Liver (tissue), 9 donors: ENCODE data around the gene CHKB. TPM values are rescaled to one million over a fixed set of nuclear protein-coding genes. Genes with fewer than 3 reads are reported as not detected.

Experiments used
- DNase-seq: peaks from one replicate; pipeline ENCODE4 v3.0.0-alpha.2; 2017; ENCODE audit warnings: low spot score
- H3K27ac ChIP-seq, 2 donors: one replicate each; pipeline ENCODE4 v1.7.0; 2013; ENCODE audit warnings: inconsistent platforms in 2 of 2, low read length in 2 of 2, control low read depth in 1 of 2, low read depth in 1 of 2, mild to moderate bottlenecking in 1 of 2
- H3K27me3 ChIP-seq, 4 donors: one replicate each; pipeline versions ENCODE4 v1.6.1 to v1.7.0; 2013; ENCODE audit warnings: low read length in 3 of 4, inconsistent platforms in 1 of 4, mild to moderate bottlenecking in 1 of 4, moderate library complexity in 1 of 4; ENCODE audit not compliant: control insufficient read depth in 4 of 4, insufficient read depth in 4 of 4
- H3K36me3 ChIP-seq, 4 donors: one replicate each; pipeline versions ENCODE4 v1.6.1 to v1.7.0; 2013; ENCODE audit warnings: low read length in 3 of 4, mild to moderate bottlenecking in 3 of 4, low read depth in 1 of 4, moderate library complexity in 1 of 4; ENCODE audit not compliant: control insufficient read depth in 4 of 4, insufficient read depth in 3 of 4
- H3K4me1 ChIP-seq, 4 donors: one replicate each; pipeline versions ENCODE4 v1.6.1 to v1.7.0; 2013; ENCODE audit warnings: low read length in 3 of 4, mild to moderate bottlenecking in 3 of 4, moderate library complexity in 1 of 4; ENCODE audit not compliant: control insufficient read depth in 4 of 4, insufficient read depth in 4 of 4
- H3K4me3 ChIP-seq, 3 donors: one replicate each; pipeline versions ENCODE4 v1.6.1 to v1.7.0; 2013; ENCODE audit warnings: low read length in 3 of 3, control low read depth in 1 of 3, low read depth in 1 of 3, mild to moderate bottlenecking in 1 of 3
- H3K9ac ChIP-seq, 2 donors: one replicate each; pipeline ENCODE4 v1.7.0; 2013; ENCODE audit warnings: low read length in 2 of 2, mild to moderate bottlenecking in 2 of 2, moderate library complexity in 2 of 2, control low read depth in 1 of 2, low read depth in 1 of 2
- H3K9me3 ChIP-seq, 4 donors: one replicate each; pipeline versions ENCODE4 v1.6.1 to v1.7.0; 2013; ENCODE audit warnings: low read length in 3 of 4; ENCODE audit not compliant: control insufficient read depth in 4 of 4
- EGR1 ChIP-seq, 2 donors: IDR thresholded peaks; 2 replicates each; pipeline ENCODE4 v1.6.1; 2016 to 2018; ENCODE audit warnings: antibody characterized with exemption in 2 of 2, low read depth in 2 of 2
- FOXA1 ChIP-seq: IDR thresholded peaks from 2 replicates; pipeline ENCODE4 v1.6.1; 2016; ENCODE audit warnings: antibody characterized with exemption
- GABPA ChIP-seq, 2 donors: IDR thresholded peaks in 1 of 2; conservative IDR thresholded peaks in 1 of 2; 2 replicates each; pipeline ENCODE4 v1.6.1; 2016; ENCODE audit warnings: antibody characterized with exemption in 2 of 2, mild to moderate bottlenecking in 1 of 2, moderate library complexity in 1 of 2
- HNF4A ChIP-seq, 2 donors: conservative IDR thresholded peaks; 2 replicates each; pipeline ENCODE4 v1.6.1; 2016; ENCODE audit warnings: antibody characterized with exemption in 2 of 2, mild to moderate bottlenecking in 2 of 2
- NR2F2 ChIP-seq: IDR thresholded peaks from 2 replicates; pipeline ENCODE4 v1.6.1; 2016; ENCODE audit warnings: antibody characterized with exemption
- RAD21 ChIP-seq, 2 donors: IDR thresholded peaks; 2 replicates each; pipeline ENCODE4 v1.6.1; 2016; ENCODE audit warnings: antibody characterized with exemption in 2 of 2, mild to moderate bottlenecking in 2 of 2
- SP1 ChIP-seq: IDR thresholded peaks from 2 replicates; pipeline ENCODE4 v1.6.1; 2018; ENCODE audit warnings: antibody characterized with exemption, mild to moderate bottlenecking
- TAF1 ChIP-seq: conservative IDR thresholded peaks from 2 replicates; pipeline ENCODE4 v1.6.1; 2016; ENCODE audit warnings: antibody characterized with exemption, mild to moderate bottlenecking
- YY1 ChIP-seq: IDR thresholded peaks from 2 replicates; pipeline ENCODE4 v1.6.1; 2016; ENCODE audit warnings: antibody characterized with exemption, mild to moderate bottlenecking
- WGBS: extraction: QIAGEN DNeasy Blood & Tissue Kit; methylation state at CpG from one replicate; pipeline ENCODE4 v1.1.7; 2013; 5-methylcytosine and 5-hydroxymethylcytosine counted together
- polyA plus RNA-seq, 2 donors: library from polyadenylated mRNA; stranded (reverse) in 1 of 2; unstranded in 1 of 2; fragments of 200-250 nt in 1 of 2; fragments of >200 nt in 1 of 2; fragmentation: Nextera tagmentation in 1 of 2; extraction: Ambion mirVana in 1 of 2; gene quantifications; one replicate each; pipeline versions ENCODE4 v1.2.1 to v1.2.3, GENCODE V29; 2013 to 2015
- total RNA-seq, 2 donors: library from RNA; depleted of rRNA; stranded (reverse); fragments of >200 nt; gene quantifications; one replicate each; pipeline ENCODE4 v1.2.3, GENCODE V29; 2014
- TF ChIP-seq, protein P1 (sequence below): IDR thresholded peaks from 2 replicates; pipeline ENCODE4 v1.6.1; 2016; ENCODE audit warnings: antibody characterized with exemption
- TF ChIP-seq, protein P2 (sequence below): fragments of 150-350 bp; IDR thresholded peaks from 2 replicates; pipeline ENCODE4 v1.5.1; 2017; ENCODE audit warnings: improper control_type of control experiment, low read depth, low read length; ENCODE audit not compliant: missing input control
- donor health status: healthy.
- donor health status: healthy.
- donor health status: healthy.
- donor health status: healthy.
- donor health status: healthy.

Gene CHKB
- total and polyA plus RNA-seq, 4 donors = 17.9 to 24.2 (median 20.6) TPM

- H3K9me3 ChIP-seq = no peaks in the 10 kb centered on the region
- H3K27ac ChIP-seq = no peak overlapping the region
- H3K4me1 ChIP-seq = no peaks in the 10 kb centered on the region
- no peak overlapping the region for H3K9ac ChIP-seq
- no peak for DNase-seq
- WGBS = 68% methylated on average over 6 of the region's 6 CpGs
- peaks cover 0 to 4% (median 1%) of the 10 kb centered on the region in 4 donors for H3K27me3 ChIP-seq
- no peak overlapping the region for H3K4me3 ChIP-seq
- no peaks in the 10 kb centered on the region for H3K36me3 ChIP-seq
- TF ChIP-seq TAF1 (no peak), EGR1 (IDR thresholded peaks at IDR 0.05; ENCODE audit: low read depth in 2 of 2) (no peak), FOXA1 (no peak), YY1 (no peak)
- TF ChIP-seq, protein P1, sequence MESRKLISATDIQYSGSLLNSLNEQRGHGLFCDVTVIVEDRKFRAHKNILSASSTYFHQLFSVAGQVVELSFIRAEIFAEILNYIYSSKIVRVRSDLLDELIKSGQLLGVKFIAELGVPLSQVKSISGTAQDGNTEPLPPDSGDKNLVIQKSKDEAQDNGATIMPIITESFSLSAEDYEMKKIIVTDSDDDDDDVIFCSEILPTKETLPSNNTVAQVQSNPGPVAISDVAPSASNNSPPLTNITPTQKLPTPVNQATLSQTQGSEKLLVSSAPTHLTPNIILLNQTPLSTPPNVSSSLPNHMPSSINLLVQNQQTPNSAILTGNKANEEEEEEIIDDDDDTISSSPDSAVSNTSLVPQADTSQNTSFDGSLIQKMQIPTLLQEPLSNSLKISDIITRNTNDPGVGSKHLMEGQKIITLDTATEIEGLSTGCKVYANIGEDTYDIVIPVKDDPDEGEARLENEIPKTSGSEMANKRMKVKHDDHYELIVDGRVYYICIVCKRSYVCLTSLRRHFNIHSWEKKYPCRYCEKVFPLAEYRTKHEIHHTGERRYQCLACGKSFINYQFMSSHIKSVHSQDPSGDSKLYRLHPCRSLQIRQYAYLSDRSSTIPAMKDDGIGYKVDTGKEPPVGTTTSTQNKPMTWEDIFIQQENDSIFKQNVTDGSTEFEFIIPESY = no peak
Measured at GRCh38 chr22:50607659-50608020, 25.0 kb upstream of the CHKB start.

DNA sequence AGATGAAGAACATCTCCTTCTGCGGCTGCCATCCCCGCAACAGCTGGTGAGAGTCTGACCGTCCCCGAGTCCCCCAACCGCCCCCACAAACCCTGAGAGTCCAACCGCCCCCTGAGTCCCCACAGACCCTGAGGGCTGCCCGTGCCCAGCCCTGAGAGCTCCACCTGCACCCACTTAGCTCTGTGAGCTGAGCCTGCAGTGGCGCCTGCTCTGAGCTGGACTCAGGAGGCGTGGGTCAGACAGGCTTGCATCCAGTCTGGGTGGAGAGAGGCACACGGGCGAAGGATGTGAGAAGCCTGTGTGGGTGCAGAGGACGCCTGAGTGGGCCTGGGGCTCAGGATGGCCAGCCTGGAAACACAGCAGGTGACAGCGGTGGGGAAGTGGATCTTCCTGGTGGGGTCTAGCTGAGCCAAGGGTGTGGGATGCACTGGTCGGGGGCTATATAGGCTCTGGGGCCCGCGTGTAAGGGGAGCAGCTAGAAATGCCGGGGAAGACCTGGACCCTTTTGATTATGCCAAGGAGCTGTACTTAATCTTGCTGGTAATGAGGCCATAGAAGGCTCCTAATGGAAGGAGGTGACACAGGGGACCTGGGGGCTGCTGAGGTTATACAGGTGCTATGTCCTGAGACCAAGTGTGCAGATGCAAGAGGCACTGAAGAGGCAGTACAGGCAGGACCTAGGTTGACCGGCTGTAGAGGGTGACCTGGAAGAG, 24.5 kb upstream of the CHKB start:
- no peaks in the 10 kb centered on the region for H3K9me3 ChIP-seq
- 84% methylated on average over 18 of the region's 18 CpGs for WGBS
- H3K9ac ChIP-seq = no peak overlapping the region
- no peak overlapping the region for H3K27ac ChIP-seq
- TF ChIP-seq HNF4A (conservative IDR thresholded peaks at IDR 0.05) = no peak
- TF ChIP-seq, protein P2, sequence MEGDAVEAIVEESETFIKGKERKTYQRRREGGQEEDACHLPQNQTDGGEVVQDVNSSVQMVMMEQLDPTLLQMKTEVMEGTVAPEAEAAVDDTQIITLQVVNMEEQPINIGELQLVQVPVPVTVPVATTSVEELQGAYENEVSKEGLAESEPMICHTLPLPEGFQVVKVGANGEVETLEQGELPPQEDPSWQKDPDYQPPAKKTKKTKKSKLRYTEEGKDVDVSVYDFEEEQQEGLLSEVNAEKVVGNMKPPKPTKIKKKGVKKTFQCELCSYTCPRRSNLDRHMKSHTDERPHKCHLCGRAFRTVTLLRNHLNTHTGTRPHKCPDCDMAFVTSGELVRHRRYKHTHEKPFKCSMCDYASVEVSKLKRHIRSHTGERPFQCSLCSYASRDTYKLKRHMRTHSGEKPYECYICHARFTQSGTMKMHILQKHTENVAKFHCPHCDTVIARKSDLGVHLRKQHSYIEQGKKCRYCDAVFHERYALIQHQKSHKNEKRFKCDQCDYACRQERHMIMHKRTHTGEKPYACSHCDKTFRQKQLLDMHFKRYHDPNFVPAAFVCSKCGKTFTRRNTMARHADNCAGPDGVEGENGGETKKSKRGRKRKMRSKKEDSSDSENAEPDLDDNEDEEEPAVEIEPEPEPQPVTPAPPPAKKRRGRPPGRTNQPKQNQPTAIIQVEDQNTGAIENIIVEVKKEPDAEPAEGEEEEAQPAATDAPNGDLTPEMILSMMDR = no peak
- TF ChIP-seq SP1 = no peak
- no peak for TF ChIP-seq GABPA (IDR thresholded peaks at IDR 0.05 in 1 of 2, conservative IDR thresholded peaks at IDR 0.05 in 1 of 2)
- TF ChIP-seq EGR1 (IDR thresholded peaks at IDR 0.05; ENCODE audit: low read depth in 2 of 2) = no peak
- TF ChIP-seq RAD21 (IDR thresholded peaks at IDR 0.05) = no peak
- no peak for TF ChIP-seq NR2F2
- TF ChIP-seq FOXA1 = no peak
- DNase-seq = no peak
- no peaks in the 10 kb centered on the region for H3K36me3 ChIP-seq
- H3K4me1 ChIP-seq = no peaks in the 10 kb centered on the region
- H3K27me3 ChIP-seq = peaks cover 0 to 8% (median 3%) of the 10 kb centered on the region in 4 donors
- no peak overlapping the region for H3K4me3 ChIP-seq

- no peaks in the 10 kb centered on the region for H3K9me3 ChIP-seq
- peaks cover 0 to 8% (median 3%) of the 10 kb centered on the region in 4 donors for H3K27me3 ChIP-seq
- no peak overlapping the region for H3K27ac ChIP-seq
- no peak overlapping the region for H3K9ac ChIP-seq
- TF ChIP-seq RAD21 (IDR thresholded peaks at IDR 0.05) (peak in 1 of 2 donors; percentile 55), SP1 (no peak)
- no peaks in the 10 kb centered on the region for H3K36me3 ChIP-seq
- 79% methylated on average over 19 of the region's 19 CpGs for WGBS
- DNase-seq = no peak
- no peaks in the 10 kb centered on the region for H3K4me1 ChIP-seq
- no peak overlapping the region for H3K4me3 ChIP-seq
Measured at GRCh38 chr22:50606165-50606945, 23.7 kb upstream of the CHKB start.
